Measurements from ENCODE around the gene LAIR2. TPM values are rescaled to one million over a fixed set of nuclear protein-coding genes. Genes with fewer than 3 reads are reported as not detected.
"Not testable (repeated sequence)": the region's sequence is repeated elsewhere in the genome, so short reads cannot be mapped to it uniquely, and the experiment has no call there.

LAIR2 gene
- total and polyA plus RNA-seq, 8 donors: 0.30 TPM; not detected in 7

DNA sequence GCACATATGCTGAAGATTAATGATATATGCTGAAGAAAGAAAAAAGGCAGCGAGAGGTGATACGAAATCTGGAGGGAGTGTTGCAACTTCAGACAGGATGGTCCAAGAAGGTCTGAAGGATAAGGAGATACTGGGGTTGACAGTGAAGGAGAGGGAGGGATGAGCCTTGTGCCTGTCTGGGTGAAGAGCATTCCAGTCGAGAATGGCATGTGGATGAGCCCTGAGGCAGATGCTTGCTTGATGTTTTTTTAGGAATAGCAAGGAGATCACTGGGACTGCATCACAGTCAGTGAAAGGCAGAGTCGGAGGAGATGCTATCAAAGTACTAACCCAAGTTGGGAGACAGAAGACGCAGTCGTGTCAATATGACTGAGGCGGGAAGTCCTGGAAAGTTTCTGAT lies 13.3 kb upstream of the LAIR2 start:
- no peak overlapping the region for H3K4me3 ChIP-seq
- TF ChIP-seq, protein P1, sequence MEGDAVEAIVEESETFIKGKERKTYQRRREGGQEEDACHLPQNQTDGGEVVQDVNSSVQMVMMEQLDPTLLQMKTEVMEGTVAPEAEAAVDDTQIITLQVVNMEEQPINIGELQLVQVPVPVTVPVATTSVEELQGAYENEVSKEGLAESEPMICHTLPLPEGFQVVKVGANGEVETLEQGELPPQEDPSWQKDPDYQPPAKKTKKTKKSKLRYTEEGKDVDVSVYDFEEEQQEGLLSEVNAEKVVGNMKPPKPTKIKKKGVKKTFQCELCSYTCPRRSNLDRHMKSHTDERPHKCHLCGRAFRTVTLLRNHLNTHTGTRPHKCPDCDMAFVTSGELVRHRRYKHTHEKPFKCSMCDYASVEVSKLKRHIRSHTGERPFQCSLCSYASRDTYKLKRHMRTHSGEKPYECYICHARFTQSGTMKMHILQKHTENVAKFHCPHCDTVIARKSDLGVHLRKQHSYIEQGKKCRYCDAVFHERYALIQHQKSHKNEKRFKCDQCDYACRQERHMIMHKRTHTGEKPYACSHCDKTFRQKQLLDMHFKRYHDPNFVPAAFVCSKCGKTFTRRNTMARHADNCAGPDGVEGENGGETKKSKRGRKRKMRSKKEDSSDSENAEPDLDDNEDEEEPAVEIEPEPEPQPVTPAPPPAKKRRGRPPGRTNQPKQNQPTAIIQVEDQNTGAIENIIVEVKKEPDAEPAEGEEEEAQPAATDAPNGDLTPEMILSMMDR (IDR thresholded peaks at IDR 0.05): no peak
- no peak for TF ChIP-seq POLR2AphosphoS5 (IDR thresholded peaks at IDR 0.05)
- TF ChIP-seq POLR2A (IDR thresholded peaks at IDR 0.05): no peak
- TF ChIP-seq EP300 (IDR thresholded peaks at IDR 0.05): no peak
- no peaks in the 10 kb centered on the region for H3K9me3 ChIP-seq
- H3K27ac ChIP-seq: no peak overlapping the region
- H3K4me1 ChIP-seq: no peaks in the 10 kb centered on the region
- no peak for DNase-seq
- 67 to 76% (median 72%) methylated on average over 7 of the region's 7 CpGs for WGBS, 5 donors
- peaks cover 0 to 54% (median 12%) of the 10 kb centered on the region in 3 donors for H3K27me3 ChIP-seq
- no peaks in the 10 kb centered on the region for H3K36me3 ChIP-seq
- intact Hi-C loops (cut with DNase I; ENCODE audit: low total_unique reads): loop anchor here (10.0 kb wide), 1 partner anchor 185 kb away; no protein-coding TSS in a partner anchor

DNA sequence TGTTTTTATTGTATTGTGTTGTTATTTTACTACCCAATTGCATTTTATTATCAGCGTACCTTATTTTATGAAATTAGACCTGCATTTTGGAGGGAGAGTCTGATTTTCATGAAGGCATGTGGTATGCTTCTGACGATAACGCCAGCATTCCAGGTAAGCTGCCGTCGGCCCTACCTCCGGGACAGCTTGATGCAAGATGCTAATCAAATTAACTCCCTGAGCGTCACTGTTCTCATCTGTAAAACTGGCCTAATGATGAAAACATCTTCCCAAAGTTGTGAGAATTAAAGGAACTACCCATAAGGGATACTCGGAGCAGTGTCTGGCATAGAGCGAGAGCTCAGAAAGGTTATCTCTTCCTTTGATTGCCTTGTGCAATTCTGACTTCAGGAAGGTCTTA lies 12.9 kb upstream of the LAIR2 start:
- Histone ChIP-seq H3K36me3 (no peaks in the 10 kb centered on the region), H3K27me3 (peaks cover 0 to 54% (median 8%) of the 10 kb centered on the region in 3 donors), H3K27ac (no peak overlapping the region), H3K4me1 (no peaks in the 10 kb centered on the region), H3K4me3 (no peak overlapping the region), H3K9me3 (no peaks in the 10 kb centered on the region)
- no peak for TF ChIP-seq EP300 (IDR thresholded peaks at IDR 0.05)
- TF ChIP-seq POLR2AphosphoS5 (IDR thresholded peaks at IDR 0.05): no peak
- TF ChIP-seq, protein P1 (IDR thresholded peaks at IDR 0.05): no peak
- no peak for TF ChIP-seq POLR2A (IDR thresholded peaks at IDR 0.05)
- 55 to 72% (median 63%) methylated on average over 9 of the region's 9 CpGs for WGBS, 5 donors
- intact Hi-C loops (cut with DNase I; ENCODE audit: low total_unique reads): loop anchor here (10.0 kb wide), 1 partner anchor 185 kb away; no protein-coding TSS in a partner anchor
- no peak for DNase-seq

DNA sequence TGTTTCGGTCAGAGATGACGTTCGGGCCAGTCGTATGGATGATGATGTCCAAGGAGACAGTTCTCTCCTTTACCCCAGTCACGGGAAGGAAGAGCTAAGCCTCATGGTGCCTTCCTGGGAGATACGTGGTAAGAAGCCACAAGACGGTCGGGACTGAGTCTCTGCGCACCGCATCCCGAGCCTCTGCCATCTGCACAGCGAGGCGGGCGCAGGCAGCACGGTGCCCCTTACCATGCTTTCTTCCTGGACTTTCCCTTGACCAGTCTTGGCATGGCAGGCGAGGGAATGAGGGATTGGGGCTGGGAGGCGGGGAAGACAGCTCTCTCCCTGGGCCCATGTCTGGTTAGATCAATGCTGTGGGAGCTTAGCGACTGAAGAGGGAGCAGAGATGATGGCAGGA lies 10.1 kb upstream of the LAIR2 start:
- no peak for DNase-seq
- peaks cover 0 to 66% (median 7%) of the 10 kb centered on the region in 3 donors for H3K27me3 ChIP-seq
- intact Hi-C loops (cut with DNase I; ENCODE audit: low total_unique reads): no loop called here
- TF ChIP-seq EP300 (IDR thresholded peaks at IDR 0.05) (no peak), POLR2AphosphoS5 (IDR thresholded peaks at IDR 0.05) (no peak), POLR2A (IDR thresholded peaks at IDR 0.05) (no peak)
- TF ChIP-seq, protein P1 (IDR thresholded peaks at IDR 0.05): no peak
- no peak overlapping the region for H3K27ac ChIP-seq
- H3K36me3 ChIP-seq: no peaks in the 10 kb centered on the region
- H3K4me3 ChIP-seq: no peak overlapping the region
- no peaks in the 10 kb centered on the region for H3K4me1 ChIP-seq
- 79 to 87% (median 86%) methylated on average over 18 of the region's 18 CpGs for WGBS, 5 donors
- no peaks in the 10 kb centered on the region for H3K9me3 ChIP-seq

DNA sequence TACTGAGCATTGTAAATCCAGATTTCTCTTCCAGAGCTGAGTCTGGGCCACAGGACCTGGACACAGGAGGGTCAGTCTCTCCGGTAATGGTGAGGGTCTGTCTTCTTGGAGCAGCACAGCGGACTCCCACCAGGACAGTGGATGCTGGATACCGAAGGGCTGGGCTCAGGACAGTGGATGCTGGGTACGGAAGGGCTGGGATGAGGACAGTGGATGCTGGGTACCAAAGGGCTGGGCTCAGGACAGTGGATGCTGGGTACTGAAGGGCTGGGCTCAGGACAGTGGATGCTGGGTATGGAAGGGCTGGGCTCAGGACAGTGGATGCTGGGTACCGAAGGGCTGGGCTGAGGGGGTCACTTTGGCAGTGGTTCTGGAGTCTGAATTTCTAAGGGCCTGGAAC lies 9.6 kb upstream of the LAIR2 start:
- DNase-seq; intact Hi-C loops (cut with DNase I; ENCODE audit: low total_unique reads); H3K4me1 ChIP-seq; H3K36me3 ChIP-seq; H3K27ac ChIP-seq; H3K9me3 ChIP-seq; H3K4me3 ChIP-seq: not testable (repeated sequence)
- peaks cover 0 to 66% (median 7%) of the 10 kb centered on the region in 3 donors for H3K27me3 ChIP-seq
- 70 to 94% (median 81%) methylated on average over 4 to 5 of the region's 5 CpGs for WGBS, 5 donors

DNA sequence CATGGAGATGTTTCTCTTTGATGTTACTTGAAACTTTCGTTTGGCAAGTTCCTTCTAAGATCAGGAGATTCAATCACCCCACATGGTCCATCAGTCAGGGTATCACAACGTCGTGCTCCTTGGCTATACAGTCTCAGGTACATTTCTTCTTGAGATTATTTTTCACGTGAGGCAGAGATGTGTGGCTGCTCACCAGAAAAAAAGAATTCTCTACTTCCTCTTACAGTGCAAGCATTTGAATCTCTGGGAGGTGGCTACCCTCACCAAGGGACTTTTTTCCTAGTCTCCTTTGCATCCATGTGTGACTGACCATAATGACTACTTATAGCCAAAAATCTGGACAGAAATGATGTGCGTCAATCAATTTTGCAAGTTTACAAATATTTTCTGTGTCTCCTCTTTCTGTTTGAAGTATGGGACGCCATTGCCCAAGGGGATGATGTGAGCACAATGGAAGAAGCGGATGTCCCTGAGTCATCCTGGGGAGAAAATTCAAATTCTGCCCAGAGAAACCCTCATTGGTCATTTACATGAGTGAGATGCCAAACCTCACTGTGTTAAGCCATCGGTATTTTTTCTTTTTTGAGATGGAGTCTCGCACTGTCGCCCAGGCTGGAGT lies 8.6 kb upstream of the LAIR2 start:
- TF ChIP-seq EP300 (IDR thresholded peaks at IDR 0.05): no peak
- TF ChIP-seq, protein P1 (IDR thresholded peaks at IDR 0.05): no peak
- TF ChIP-seq POLR2AphosphoS5 (IDR thresholded peaks at IDR 0.05): no peak
- TF ChIP-seq POLR2A (IDR thresholded peaks at IDR 0.05): no peak
- Histone ChIP-seq H3K4me3 (no peak overlapping the region), H3K27ac (no peak overlapping the region), H3K27me3 (peaks cover 0 to 66% (median 7%) of the 10 kb centered on the region in 3 donors), H3K9me3 (no peaks in the 10 kb centered on the region), H3K36me3 (no peaks in the 10 kb centered on the region), H3K4me1 (no peaks in the 10 kb centered on the region)
- intact Hi-C loops (cut with DNase I; ENCODE audit: low total_unique reads): no loop called here
- no peak for DNase-seq
- 70 to 76% (median 73%) methylated on average over 10 of the region's 10 CpGs for WGBS, 5 donors

DNA sequence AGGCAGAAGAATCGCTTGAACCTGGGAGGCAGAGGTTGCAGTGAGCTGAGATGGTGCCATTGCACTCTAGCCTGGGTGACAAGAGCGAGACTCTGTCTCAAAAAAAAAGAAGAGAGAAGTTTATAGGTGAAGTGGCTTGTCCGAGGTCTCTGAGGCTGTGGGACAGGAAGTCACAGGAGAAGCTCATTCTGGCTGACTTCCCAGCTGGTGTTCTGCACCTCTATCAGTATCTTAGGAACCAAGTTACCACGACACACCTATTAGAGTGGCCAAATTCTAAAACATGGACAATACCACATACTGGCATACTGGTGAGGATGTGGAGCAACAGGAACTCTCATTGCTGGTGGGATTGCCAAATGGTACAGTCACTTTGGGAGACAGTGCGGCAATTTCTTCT lies 7.3 kb upstream of the LAIR2 start:
- H3K36me3 ChIP-seq; H3K27ac ChIP-seq; DNase-seq; intact Hi-C loops (cut with DNase I; ENCODE audit: low total_unique reads); H3K4me3 ChIP-seq; H3K9me3 ChIP-seq; H3K4me1 ChIP-seq: not testable (repeated sequence)
- 62 to 72% (median 69%) methylated on average over 5 of the region's 5 CpGs for WGBS, 5 donors
- H3K27me3 ChIP-seq: peaks cover 0 to 64% (median 7%) of the 10 kb centered on the region in 3 donors

DNA sequence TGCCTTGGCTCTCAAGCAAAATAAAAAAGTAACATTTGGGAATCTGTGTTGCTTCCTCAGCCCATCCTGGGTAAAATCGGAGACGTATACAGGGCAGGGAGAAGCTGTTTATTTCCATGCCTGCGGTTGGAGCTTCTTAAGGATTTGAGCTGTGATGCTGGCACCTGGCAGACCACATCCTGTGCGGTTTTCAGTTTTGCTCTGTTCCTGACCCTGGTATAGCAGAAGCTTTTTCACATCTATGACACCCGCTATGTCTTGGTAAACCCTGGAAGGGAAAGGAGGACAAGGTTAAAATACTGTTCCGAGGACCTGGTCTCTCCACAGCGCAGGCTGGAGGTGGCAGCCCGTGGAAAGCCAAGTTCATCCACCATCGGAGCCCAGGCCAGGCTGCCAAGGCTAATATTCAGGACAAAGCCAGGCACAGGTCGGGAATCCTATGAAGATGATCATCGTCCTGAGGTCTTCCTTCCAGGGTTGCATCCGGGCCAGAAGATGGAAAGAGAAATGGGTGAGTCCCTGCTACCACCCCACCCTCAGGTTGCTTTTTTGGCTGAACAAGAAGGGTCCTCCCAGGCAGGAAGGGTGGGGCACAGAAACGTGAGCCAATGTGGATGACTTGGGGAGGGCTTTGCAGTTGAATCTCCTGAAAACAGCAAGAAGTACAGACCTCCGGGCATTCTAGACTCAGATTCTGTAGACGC lies 4.7 kb upstream of the LAIR2 start:
- H3K4me3 ChIP-seq; H3K36me3 ChIP-seq; H3K9me3 ChIP-seq; DNase-seq; intact Hi-C loops (cut with DNase I; ENCODE audit: low total_unique reads); H3K4me1 ChIP-seq; H3K27ac ChIP-seq: not testable (repeated sequence)
- 64 to 74% (median 71%) methylated on average over 6 to 9 of the region's 15 CpGs for WGBS, 5 donors
- peaks cover 0 to 63% (median 3%) of the 10 kb centered on the region in 3 donors for H3K27me3 ChIP-seq
